ENCODE measurements around the gene ZDHHC1.

Gene ZDHHC1

GRCh38 chr16:67407176-67407787 is 9.0 kb downstream of the ZDHHC1 start:
- no peak for DNase-seq

GRCh38 chr16:67406111-67406971 is 9.9 kb downstream of the ZDHHC1 start:
- no peak for DNase-seq

DNA sequence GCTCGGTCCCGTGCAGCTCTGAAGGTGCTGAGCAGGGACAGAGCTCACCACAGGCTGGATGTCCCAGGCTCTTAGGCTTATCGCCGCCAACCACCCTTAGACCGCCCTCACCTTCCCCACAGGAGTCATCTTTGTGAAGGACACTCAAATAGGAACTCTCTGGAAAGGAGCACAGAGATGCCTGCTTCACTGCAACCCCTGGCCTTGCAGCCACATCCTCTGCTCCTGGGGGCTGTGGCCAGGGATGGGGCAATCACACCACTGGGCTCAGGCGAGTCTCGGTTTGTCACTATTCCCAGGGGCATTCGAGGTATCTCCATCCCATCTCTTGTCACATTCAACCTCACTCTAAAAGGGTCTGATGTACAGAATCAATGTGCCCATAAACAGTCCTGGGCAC is 10.9 kb downstream of the ZDHHC1 start:
- no peak for DNase-seq

GRCh38 chr16:67404740-67405226 is 11.5 kb downstream of the ZDHHC1 start:
- no peak for DNase-seq

DNA sequence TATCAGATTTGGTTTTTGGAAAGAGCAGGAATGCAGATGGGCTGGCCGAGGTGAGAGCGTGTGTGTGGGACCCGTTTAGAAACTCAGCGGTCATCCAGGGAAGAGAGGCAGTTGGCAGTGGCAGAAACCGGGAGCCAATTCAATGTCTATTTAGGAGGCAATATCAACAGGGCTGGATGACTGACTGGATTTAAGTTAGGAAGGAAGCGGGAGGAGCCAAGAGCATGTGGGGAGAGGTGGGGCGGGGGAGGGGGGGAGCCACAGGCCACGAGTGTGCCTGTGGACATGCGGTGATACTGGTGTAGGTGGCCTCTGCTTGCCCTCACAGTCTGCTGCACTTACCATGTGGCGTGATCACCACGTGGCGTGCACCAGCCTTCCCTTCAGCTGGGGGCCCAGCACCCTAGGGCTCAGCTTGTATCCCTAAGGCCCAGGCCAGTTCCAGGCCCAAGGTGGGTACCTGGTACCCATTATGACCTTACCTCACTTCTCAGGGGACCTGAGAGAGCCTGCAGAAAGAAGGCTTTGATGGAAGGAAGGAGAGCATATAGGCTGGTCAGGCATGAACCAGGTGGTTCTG is 12.2 kb downstream of the ZDHHC1 start:
- no peak for DNase-seq

GRCh38 chr16:67400901-67401300 is 15.4 kb downstream of the ZDHHC1 start:
- DNase-seq, result no peak

GRCh38 chr16:67399749-67400704 is 16.2 kb downstream of the ZDHHC1 start:
- no peak for DNase-seq

- peak; percentile 41 to 62 for DNase-seq
Observed at GRCh38 chr16:67399218-67399733, 17.0 kb downstream of the ZDHHC1 start.

- DNase-seq, result no peak
Observed at GRCh38 chr16:67398546-67399217, 17.6 kb downstream of the ZDHHC1 start.

GRCh38 chr16:67397812-67398545 is 18.3 kb downstream of the ZDHHC1 start:
- DNase-seq, result no peak

- DNase-seq, result no peak
Observed at GRCh38 chr16:67397036-67397801, 19.1 kb downstream of the ZDHHC1 start.

- DNase-seq, result no peak
Observed at GRCh38 chr16:67396159-67397035, 19.9 kb downstream of the ZDHHC1 start.

- DNase-seq, result no peak
Observed at GRCh38 chr16:67395458-67396158, 20.7 kb downstream of the ZDHHC1 start.

DNA sequence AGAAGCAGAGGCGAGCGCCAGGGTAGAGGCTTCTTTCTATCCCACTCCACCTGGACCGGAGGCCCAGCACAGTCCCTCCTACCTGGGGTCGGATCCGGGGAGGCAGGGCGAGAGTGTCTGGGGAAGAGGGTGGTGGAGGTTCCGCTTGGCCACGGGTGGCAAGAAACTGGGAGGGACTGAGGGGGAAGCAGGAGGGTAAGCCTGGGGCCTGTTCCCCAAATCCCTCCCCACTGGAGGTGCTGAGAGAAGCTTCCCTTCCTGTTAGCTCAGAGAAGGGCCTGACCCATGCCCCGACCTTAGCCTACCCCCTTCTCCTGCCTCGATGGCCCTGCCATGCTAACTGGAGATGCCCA is 21.2 kb downstream of the ZDHHC1 start:
- no peak for DNase-seq

GRCh38 chr16:67394155-67395104 is 21.8 kb downstream of the ZDHHC1 start:
- DNase-seq, result no peak

DNA sequence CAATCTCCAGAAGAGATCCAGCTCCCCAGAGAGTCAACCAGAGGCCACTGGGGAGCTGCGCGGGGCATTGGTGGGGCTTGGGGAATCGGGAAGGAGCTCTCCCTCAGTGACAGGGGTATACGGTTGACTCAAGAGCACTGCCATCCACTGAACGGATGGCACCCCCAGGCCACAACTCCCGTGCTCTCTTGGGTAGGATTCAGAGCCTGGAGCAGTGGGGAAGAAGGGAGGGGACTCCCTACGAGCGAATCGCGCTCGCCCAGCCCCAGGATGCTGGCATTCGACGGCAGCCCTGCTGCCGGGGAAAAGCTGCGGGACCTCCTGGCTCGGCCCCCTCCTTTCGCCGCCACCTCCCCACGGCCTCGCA is 22.5 kb downstream of the ZDHHC1 start:
- no peak for DNase-seq

- DNase-seq, result peak in 1 of 2 donors; percentile 36
Observed at GRCh38 chr16:67393111-67393787, 23.0 kb downstream of the ZDHHC1 start, which contains the start of gene TPPP3. TPPP3 (minus strand) TSS chr16:67393498; CDS start chr16:67391111, 2,387 bp downstream.

Measured in stimulated activated CD4-positive, alpha-beta T cell treated with anti-CD3 and anti-CD28 coated beads, Interleukin-2, amount 100 ng/mL, for 48 hours (primary cell).